K562 (cell line): ENCODE results near the gene ADGRG1. TPM values are rescaled to one million over a fixed set of nuclear protein-coding genes. Genes with fewer than 3 reads are reported as not detected.

Source experiments
- ATAC-seq: fragments of 200-7000 bp; cut with Tn5 transposase; 3 replicates; pipeline ENCODE4 v1.9.1; 2020; ENCODE audit warnings: moderate library complexity
- BruUV-seq: library from RNA; stranded (reverse); fragments of 400-500 nt; replicated peaks from 2 replicates; lab custom pipeline; 2021; lab: Mats Ljungman, UMichigan
- CTCF ChIA-PET: fragments of 300-600 bp; formaldehyde crosslinking; extraction: SDS; loops from one replicate; lab custom pipeline; 2021; ENCODE audit warnings: low intra/inter-chr PET ratio; lab: Yijun Ruan, JAX
- POLR2A ChIA-PET: fragments of 300-600, 350-650 bp; sonication (Branson Sonifier 250); formaldehyde crosslinking; extraction: SDS; loops from one replicate; lab custom pipeline; 2021; ENCODE audit warnings: antibody characterized with exemption, inconsistent platforms; lab: Yijun Ruan, JAX
- DNase-seq, 4 experiments: peaks; one replicate each; pipeline versions ENCODE4 v3.0.0 to v3.0.0-alpha.2; 2011 to 2018; ENCODE audit warnings: low spot score in 3 of 4, mixed read lengths in 3 of 4; ENCODE audit errors: extremely low read depth in 1 of 4
- FAIRE-seq: peaks from 2 replicates; lab custom pipeline; 2011; peaks lifted over from hg19 to GRCh38; lab: Jason Lieb, UNC
- H2AFZ ChIP-seq: 2 replicates; pipeline ENCODE4 v1.6.0; 2011; ENCODE audit warnings: low read depth, low read length, control low read depth, inconsistent platforms
- H3K27ac ChIP-seq: fragments of 200-600 bp; 3 replicates; pipeline ENCODE4 v1.8.0; 2011; ENCODE audit warnings: low read depth, mild to moderate bottlenecking, control low read depth, inconsistent platforms, low read length, moderate library complexity, mixed read lengths; ENCODE audit errors: extremely low read depth
- H3K27me3 ChIP-seq, 2 experiments: fragments of 300-600 bp in 1 of 2; 2 replicates in 1 of 2; 3 replicates in 1 of 2; pipeline versions ENCODE4 v1.6.0 to v1.8.0; 2011; ENCODE audit warnings: inconsistent platforms in 2 of 2, low read length in 2 of 2, mild to moderate bottlenecking in 1 of 2, mixed read lengths in 1 of 2, moderate library complexity in 1 of 2; ENCODE audit not compliant: control insufficient read depth in 2 of 2, insufficient read depth in 2 of 2
- H3K36me3 ChIP-seq: fragments of 300-600 bp; 3 replicates; pipeline ENCODE4 v1.8.0; 2011; ENCODE audit warnings: mild to moderate bottlenecking, low read length, inconsistent platforms; ENCODE audit not compliant: control insufficient read depth, insufficient read depth
- H3K4me1 ChIP-seq, 2 experiments: fragments of 200-600 bp in 1 of 2; replicated peaks in 1 of 2; 2 replicates in 1 of 2; 3 replicates in 1 of 2; pipeline versions ENCODE4 v1.5.1 to v1.8.0; 2011; ENCODE audit warnings: inconsistent platforms in 2 of 2, low read length in 2 of 2, mild to moderate bottlenecking in 1 of 2, mixed read lengths in 1 of 2, moderate library complexity in 1 of 2; ENCODE audit not compliant: control insufficient read depth in 2 of 2, insufficient read depth in 2 of 2
- H3K4me2 ChIP-seq: 2 replicates; pipeline ENCODE4 v1.6.1; 2011; ENCODE audit warnings: low read length, control low read depth, inconsistent platforms, mixed read lengths; ENCODE audit not compliant: insufficient read depth
- H3K4me3 ChIP-seq: fragments of 200-600 bp; sonication (generic), shearing (Covaris generic); 2 replicates; pipeline ENCODE4 v1.5.1; 2016; ENCODE audit warnings: control low read depth, inconsistent platforms
- H3K79me2 ChIP-seq: fragments of 200-600 bp; 3 replicates; pipeline ENCODE4 v1.8.0; 2011; ENCODE audit warnings: low read length, inconsistent platforms; ENCODE audit not compliant: control insufficient read depth, insufficient read depth
- H3K9ac ChIP-seq, 2 experiments: 2 replicates each; pipeline versions ENCODE4 v1.6.0 to v1.6.1; 2011; ENCODE audit warnings: low read depth in 2 of 2, low read length in 2 of 2, control low read depth in 1 of 2, inconsistent platforms in 1 of 2, mild to moderate bottlenecking in 1 of 2, mixed read lengths in 1 of 2; ENCODE audit not compliant: insufficient read depth in 1 of 2
- H3K9me1 ChIP-seq: one replicate; pipeline ENCODE4 v1.6.0; 2011; ENCODE audit warnings: inconsistent platforms, mild to moderate bottlenecking, low read length, moderate library complexity; ENCODE audit not compliant: control insufficient read depth, insufficient read depth
- H3K9me3 ChIP-seq: replicated peaks from 2 replicates; pipeline ENCODE4 v1.5.1; 2011; ENCODE audit warnings: low read depth, low read length, inconsistent platforms; ENCODE audit not compliant: control insufficient read depth, insufficient read depth
- H4K20me1 ChIP-seq: replicated peaks from 2 replicates; pipeline ENCODE4 v1.6.1; 2011; ENCODE audit warnings: low read length, inconsistent platforms, mixed read lengths; ENCODE audit not compliant: control insufficient read depth, insufficient read depth
- EZH2 ChIP-seq: IDR thresholded peaks from 2 replicates; pipeline ENCODE4 v1.6.1; 2012; ENCODE audit warnings: low read depth, mild to moderate bottlenecking, inconsistent platforms, low read length, borderline replicate concordance
- MIER1 ChIP-seq: fragments of 450-650 bp; IDR thresholded peaks from 2 replicates; pipeline ENCODE4 v1.6.1; 2016; ENCODE audit warnings: antibody characterized with exemption, mild to moderate bottlenecking, low read depth
- PTBP1 ChIP-seq: fragments of 200-400 bp; formaldehyde crosslinking; IDR thresholded peaks from 2 replicates; pipeline ENCODE4 v1.6.1; 2017; ENCODE audit warnings: low read depth, low read length
- RBM25 ChIP-seq: fragments of 200-400 bp; formaldehyde crosslinking; IDR thresholded peaks from 2 replicates; pipeline ENCODE4 v1.6.1; 2018; ENCODE audit warnings: low read length, low read depth, moderate library complexity; ENCODE audit not compliant: severe bottlenecking
- TCF3 ChIP-seq: sonication (generic); formaldehyde crosslinking; IDR thresholded peaks from 2 replicates; pipeline ENCODE4 v1.4.0; 2020; ENCODE audit warnings: mild to moderate bottlenecking, missing genetic modification reagents
- ZC3H8 ChIP-seq: fragments of 450-650 bp; IDR thresholded peaks from 2 replicates; pipeline ENCODE4 v1.6.1; 2017
- ZNF239 ChIP-seq: fragments of 250-450 bp; sonication (Bioruptor Pico); IDR thresholded peaks from 2 replicates; pipeline ENCODE4 v1.4.0; 2020; ENCODE audit warnings: mild to moderate bottlenecking
- ZNF384 ChIP-seq: IDR thresholded peaks from 2 replicates; pipeline ENCODE4 v1.6.1; 2012; ENCODE audit warnings: low read depth, low read length, improper control_type of control experiment
- WGBS: fragments of 100-300 bp; shearing (Covaris generic); methylation state at CpG from one replicate; pipeline ENCODE4 v1.1.6; 2016; ENCODE audit warnings: low coverage, mixed read lengths; ENCODE audit not compliant: insufficient coverage; ENCODE audit errors: missing lambda C conversion rate; 5-methylcytosine and 5-hydroxymethylcytosine counted together
- in situ Hi-C: fragments of 300-500 bp; cut with MboI; formaldehyde crosslinking; loops from 4 replicates; pipeline ENCODE4 v1.15.0; 2018; ENCODE audit warnings: inconsistent platforms, mixed read lengths
- intact Hi-C: fragments of 100-400 bp; cut with micrococcal nuclease; formaldehyde crosslinking; loops from 2 replicates; pipeline ENCODE4 v1.14.2; 2022
- polyA plus RNA-seq, 8 experiments: library from polyadenylated mRNA; depleted of rRNA in 4 of 8; stranded (reverse) in 5 of 8; unstranded in 3 of 8; fragments of >200 nt; fragmentation: Nextera tagmentation in 2 of 8; fragmentation: Illumina TruSeq in 1 of 8; extraction: Ambion mirVana in 2 of 8; extraction: Trizol in 1 of 8; gene quantifications; 2 replicates each; pipeline versions ENCODE4 v1.2.1 to v1.2.3, GENCODE V29; 2011 to 2014; ENCODE audit warnings: inconsistent platforms in 1 of 8, missing spikeins in 1 of 8
- total RNA-seq, 7 experiments: library from RNA; depleted of rRNA in 6 of 7; stranded (reverse); fragments of >200 nt in 6 of 7; fragmentation: Illumina TruSeq in 2 of 7; extraction: Trizol in 2 of 7; gene quantifications; 2 replicates each; pipeline versions ENCODE4 v1.2.1 to v1.2.3, GENCODE V29; 2011 to 2021; ENCODE audit warnings: low replicate concordance in 1 of 7

Gene ADGRG1
- total and polyA plus RNA-seq, 9 of the 15 experiments (the other 6 are each of a cell fraction or from before 2014, with no cell fraction given), result 0.04 to 0.31 (median 0.16) TPM; not detected in 6

DNA sequence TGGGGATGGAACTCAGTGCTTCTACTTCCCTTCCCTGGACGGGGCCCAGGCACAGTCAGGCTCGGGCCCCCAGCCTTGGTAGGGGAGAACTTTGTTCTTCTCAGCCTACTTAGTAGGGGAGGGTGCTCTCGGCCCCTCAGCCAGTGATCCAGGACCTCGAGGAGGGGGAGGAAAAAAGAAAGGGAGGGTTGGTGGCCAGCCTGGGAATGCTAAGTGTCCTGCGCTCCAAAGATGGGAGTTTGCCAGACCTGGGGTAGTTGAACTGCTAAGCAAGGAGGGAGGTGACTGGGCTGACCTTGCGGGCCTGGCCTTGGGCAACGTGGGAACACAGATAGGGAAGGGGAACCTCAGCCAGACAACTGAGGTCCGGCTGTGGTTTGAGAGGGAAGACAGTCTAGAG lies 12.2 kb downstream of the ADGRG1 start:
- WGBS, result 6% methylated on average over 8 of the region's 8 CpGs
- H3K4me3 ChIP-seq, result no peak overlapping the region
- no TSS peak for BruUV-seq
- H3K9me3 ChIP-seq, result peaks cover 3% of the 10 kb centered on the region
- peaks cover 14 to 54% of the 10 kb centered on the region in 2 experiments for H3K27me3 ChIP-seq
- no peaks in the 10 kb centered on the region for H3K36me3 ChIP-seq
- no peak overlapping the region for H3K9ac ChIP-seq
- ATAC-seq (no peak), FAIRE-seq (no peak), DNase-seq (no peak)
- intact Hi-C loops, result loop anchor here (10.0 kb wide), 1 partner anchor 354 kb away; no protein-coding TSS in a partner anchor
- no peak overlapping the region for H3K27ac ChIP-seq
- TF ChIP-seq ZC3H8 (no peak), TCF3 (0 out of 2 replicates have a peak, but pooled peaks have one; percentile 42)
- H4K20me1 ChIP-seq, result no peaks in the 10 kb centered on the region; the same call in none of the 2 replicates
- H3K79me2 ChIP-seq, result no peaks in the 10 kb centered on the region
- no peak overlapping the region for H3K4me2 ChIP-seq
- POLR2A ChIA-PET, result interaction anchor here (0.6 to 1.7 kb wide), 3 partner anchors 17 to 336 kb away, joined by 3 to 5 read pairs (median 3); no protein-coding TSS in a partner anchor
- CTCF ChIA-PET, result interaction anchor here (0.7 kb wide), 1 partner anchor 10 kb away, joined by 3 read pairs; no protein-coding TSS in a partner anchor
- no peak overlapping the region for H2AFZ ChIP-seq
- no peaks in the 10 kb centered on the region for H3K9me1 ChIP-seq
- peaks cover 0 to 5% of the 10 kb centered on the region in 2 experiments; a peak in 2 of 5 replicates for H3K4me1 ChIP-seq
- in situ Hi-C loops, result no loop called here

GRCh38 chr16:57642160-57643135 lies 14.0 kb downstream of the ADGRG1 start:
- peaks cover 7 to 38% of the 10 kb centered on the region in 2 experiments for H3K27me3 ChIP-seq
- ChIA-PET CTCF (no interaction called here), POLR2A (interaction anchor here (0.6 kb wide), 1 partner anchor 19 kb away, joined by 3 read pairs; no protein-coding TSS in a partner anchor)
- no peaks in the 10 kb centered on the region for H3K9me1 ChIP-seq
- H3K79me2 ChIP-seq, result no peaks in the 10 kb centered on the region
- H3K9ac ChIP-seq, result no peak overlapping the region
- no peak overlapping the region for H3K4me3 ChIP-seq
- no peak overlapping the region for H3K27ac ChIP-seq
- no peaks in the 10 kb centered on the region; the same call in none of the 2 replicates for H4K20me1 ChIP-seq
- WGBS, result 20% methylated on average over 11 of the region's 11 CpGs
- peaks cover 3% of the 10 kb centered on the region for H3K9me3 ChIP-seq
- no peak overlapping the region for H3K4me2 ChIP-seq
- intact Hi-C loops (loop anchor here (10.0 kb wide), 1 partner anchor 352 kb away; no protein-coding TSS in a partner anchor), in situ Hi-C loops (no loop called here)
- ATAC-seq (no peak), FAIRE-seq (no peak), DNase-seq (no peak)
- no peaks in the 10 kb centered on the region for H3K36me3 ChIP-seq
- BruUV-seq, result no TSS peak
- no peak overlapping the region for H2AFZ ChIP-seq
- TF ChIP-seq RBM25 (peak; percentile 83), MIER1 (peak; percentile 86), ZNF384 (no peak), ZNF239 (CRISPR knock-in tag) (peak; percentile 100), PTBP1 (peak; percentile 62; the same call in 1 of the 2 replicates), EZH2 (no peak)
- H3K4me1 ChIP-seq, result peaks cover 0 to 5% of the 10 kb centered on the region in 2 experiments; a peak in 1 of 5 replicates
